Measurements from ENCODE around the gene CNNM3.

- TF ChIP-seq POLR2A (IDR thresholded peaks at IDR 0.05) = no peak
- TF ChIP-seq CTCF (IDR thresholded peaks at IDR 0.05) = no peak
Observed at GRCh38 chr2:96797066-96797625, 18.9 kb upstream of the CNNM3 start.
